Hematopoietic multipotent progenitor cell treated with erythropoietin and hydrocortisone succinate and interleukin-3 and kit ligand, for 6 days (in vitro differentiated cells): ENCODE results near the gene BEST1.
"Not testable (repeated sequence)": the region's sequence is repeated elsewhere in the genome, so short reads cannot be mapped to it uniquely, and the experiment has no call there.

Experiments
- DNase-seq: peaks from one replicate; pipeline ENCODE4 v3.0.0-alpha.2; 2015

Gene BEST1

DNA sequence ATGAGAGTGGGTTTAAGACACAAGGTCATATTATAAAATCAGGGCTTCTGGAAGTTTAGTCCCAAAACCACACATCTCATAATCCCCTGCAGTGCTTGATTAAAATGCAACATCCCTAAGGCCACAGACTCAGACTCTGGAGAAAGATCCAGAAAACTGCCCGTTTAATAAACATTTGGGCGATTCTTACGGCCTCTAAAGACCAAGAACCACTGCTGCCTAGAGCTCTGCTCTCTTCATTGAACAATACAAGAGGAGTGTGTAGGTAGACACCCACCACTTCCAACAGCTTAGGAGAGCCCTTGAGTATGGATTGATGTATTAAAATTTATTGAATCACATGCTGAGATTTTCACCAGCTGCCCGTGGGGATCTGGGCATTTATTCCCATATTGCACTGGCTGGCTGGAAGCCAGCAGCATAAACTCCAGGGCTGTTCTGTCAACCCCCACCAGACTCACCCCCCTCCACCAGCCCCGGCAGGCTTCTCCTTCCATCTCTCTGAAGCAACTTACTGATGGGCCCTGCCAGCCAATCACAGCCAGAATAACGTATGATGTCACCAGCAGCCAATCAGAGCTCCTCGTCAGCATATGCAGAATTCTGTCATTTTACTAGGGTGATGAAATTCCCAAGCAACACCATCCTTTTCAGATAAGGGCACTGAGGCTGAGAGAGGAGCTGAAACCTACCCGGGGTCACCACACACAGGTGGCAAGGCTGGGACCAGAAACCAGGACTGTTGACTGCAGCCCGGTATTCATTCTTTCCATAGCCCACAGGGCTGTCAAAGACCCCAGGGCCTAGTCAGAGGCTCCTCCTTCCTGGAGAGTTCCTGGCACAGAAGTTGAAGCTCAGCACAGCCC, 749 bp upstream of the BEST1 start:
- DNase-seq = peak; percentile 59

DNA sequence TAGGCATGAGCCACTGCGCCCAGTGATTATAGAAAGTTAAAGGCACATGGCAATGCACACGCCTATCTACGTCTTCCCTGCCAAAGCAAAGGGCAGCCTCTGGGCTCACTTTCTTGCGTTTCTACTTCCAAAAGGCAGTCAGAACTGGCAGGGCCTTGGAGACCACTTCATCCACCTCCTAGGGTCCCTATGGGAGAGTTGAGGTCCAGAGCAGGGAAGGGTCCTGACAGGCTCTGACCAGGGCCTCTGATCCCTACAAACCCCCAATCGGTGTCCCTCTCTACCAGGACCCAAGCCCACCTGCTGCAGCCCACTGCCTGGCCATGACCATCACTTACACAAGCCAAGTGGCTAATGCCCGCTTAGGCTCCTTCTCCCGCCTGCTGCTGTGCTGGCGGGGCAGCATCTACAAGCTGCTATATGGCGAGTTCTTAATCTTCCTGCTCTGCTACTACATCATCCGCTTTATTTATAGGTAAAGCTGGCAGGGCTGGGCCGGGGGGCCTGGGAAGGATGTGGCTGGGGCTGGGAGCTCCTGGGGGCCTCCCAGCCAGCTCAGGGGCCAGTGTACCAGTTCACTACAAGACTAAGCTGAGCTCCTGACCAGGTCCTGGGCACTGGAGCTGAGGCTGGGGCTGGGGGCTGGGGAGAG, 1.5 kb downstream of the BEST1 start:
- DNase-seq = no peak

DNA sequence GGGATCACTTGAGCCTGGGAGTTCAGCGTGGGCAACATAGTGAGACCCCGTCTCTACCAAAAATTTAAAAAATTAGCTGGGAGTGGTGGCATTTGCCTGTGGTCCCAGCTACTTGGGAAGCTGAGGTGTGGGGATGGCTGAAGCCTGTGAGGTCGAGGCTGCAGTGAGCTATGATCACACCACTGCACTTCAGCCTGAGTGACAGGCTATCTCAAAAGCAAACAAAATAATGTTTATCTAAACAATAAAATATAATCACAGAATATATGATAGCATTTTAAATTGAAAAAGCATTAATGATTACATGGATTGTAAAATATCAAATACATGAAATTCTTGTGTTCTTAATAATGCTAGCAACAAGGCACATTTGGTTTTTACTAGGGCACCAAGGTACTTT, 2.7 kb downstream of the BEST1 start:
- DNase-seq = no peak

DNA sequence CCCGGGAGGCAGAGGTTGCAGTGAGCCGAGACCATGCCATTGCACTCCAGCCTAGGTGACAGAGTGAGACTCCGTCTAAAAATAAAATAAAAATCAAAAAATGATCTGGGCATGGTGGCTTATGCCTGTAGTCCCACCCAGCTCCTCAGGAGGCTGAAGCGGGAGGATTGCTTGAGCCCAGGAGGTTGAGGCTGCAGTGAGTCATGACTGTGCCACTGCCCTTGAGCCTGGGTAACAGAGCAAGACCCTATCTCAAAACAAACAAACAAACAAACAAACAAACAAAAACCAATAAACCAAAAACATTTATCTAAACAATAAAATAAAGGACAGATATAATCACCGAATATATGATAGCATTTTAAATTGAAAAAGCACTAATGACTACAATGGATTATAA, 3.5 kb downstream of the BEST1 start:
- DNase-seq = not testable (repeated sequence)

DNA sequence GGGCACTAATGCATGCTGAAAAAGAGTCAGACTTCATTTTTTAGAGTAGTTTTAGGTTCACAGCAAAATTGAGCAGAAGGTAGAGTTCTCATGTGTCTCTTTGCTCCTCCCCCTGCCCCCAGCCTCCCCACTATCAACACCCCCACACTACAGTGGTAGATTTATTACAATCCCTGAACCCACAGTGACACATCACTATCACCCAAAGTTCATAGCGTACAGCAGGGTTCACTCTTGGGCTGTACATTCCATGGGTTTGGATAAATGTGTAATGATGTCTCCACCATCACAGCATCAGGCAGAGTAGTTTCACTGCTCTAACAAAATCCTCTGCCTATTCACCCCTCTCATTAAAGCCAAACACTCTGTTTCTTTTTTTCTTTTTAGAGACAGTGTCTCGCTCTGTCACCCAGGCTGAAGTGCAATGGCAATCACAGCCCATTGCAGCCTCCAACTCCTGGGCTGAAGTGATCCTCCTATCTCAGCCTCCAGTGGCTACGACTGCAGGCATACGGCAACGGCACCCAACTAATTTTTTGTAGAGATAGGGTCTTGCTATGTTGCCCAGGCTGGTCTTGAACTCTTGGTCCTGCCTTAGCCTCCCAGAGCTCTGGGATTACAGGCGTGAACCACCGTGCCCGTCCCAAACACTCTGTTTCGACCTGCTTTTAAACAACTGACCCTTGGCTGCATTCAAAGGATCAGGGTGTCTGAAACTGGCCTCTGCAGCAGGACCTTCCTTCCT, 4.1 kb downstream of the BEST1 start:
- peak; percentile 56 for DNase-seq

DNA sequence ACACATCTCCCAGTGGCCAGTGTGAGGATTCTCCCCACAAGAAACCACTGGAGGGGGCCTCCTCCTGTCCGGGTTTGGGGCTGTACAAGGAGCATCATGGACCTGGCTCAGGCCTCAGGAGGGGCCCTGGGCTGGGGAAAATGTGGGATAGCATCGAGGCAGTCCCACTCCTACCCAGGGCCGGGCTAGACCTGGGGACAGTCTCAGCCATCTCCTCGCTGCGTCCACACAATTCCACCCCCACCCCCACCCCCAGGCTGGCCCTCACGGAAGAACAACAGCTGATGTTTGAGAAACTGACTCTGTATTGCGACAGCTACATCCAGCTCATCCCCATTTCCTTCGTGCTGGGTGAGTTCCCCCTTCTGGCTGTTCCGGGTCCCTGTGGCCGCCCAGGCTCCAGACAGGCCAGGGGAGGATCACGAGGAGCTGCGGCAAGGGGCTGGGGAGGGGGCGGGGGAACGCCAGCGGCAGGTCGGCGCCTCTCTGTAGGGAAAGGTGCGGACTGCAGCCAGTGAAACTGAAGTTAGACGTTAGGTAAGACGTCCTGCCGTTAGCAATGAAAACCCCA, 4.8 kb downstream of the BEST1 start:
- peak; percentile 63 for DNase-seq

DNA sequence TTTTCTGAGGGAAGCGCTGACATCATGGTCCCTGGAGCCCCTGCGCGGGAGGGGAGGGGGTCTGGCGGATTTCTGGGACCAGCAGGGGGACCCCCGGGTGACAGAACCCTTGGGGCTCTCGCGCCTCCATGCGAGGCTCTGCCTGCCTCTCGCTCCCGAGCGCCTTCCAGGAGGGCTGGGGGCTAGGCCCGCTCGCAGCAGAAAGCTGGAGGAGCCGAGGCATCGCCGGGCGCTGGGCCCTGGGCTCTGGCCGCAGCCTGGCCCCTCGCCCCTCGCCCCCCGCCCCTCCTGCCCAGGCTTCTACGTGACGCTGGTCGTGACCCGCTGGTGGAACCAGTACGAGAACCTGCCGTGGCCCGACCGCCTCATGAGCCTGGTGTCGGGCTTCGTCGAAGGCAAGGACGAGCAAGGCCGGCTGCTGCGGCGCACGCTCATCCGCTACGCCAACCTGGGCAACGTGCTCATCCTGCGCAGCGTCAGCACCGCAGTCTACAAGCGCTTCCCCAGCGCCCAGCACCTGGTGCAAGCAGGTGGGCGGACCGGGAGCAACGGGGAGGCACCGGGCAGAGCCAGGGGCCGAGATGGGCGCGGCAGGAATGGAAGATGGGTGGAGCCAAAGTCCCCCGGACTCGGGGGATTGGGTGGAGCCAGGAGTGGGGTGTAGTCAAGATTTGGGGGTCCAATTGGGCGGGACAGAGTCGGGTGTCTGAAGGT, 5.4 kb downstream of the BEST1 start:
- peak; percentile 50 for DNase-seq

DNA sequence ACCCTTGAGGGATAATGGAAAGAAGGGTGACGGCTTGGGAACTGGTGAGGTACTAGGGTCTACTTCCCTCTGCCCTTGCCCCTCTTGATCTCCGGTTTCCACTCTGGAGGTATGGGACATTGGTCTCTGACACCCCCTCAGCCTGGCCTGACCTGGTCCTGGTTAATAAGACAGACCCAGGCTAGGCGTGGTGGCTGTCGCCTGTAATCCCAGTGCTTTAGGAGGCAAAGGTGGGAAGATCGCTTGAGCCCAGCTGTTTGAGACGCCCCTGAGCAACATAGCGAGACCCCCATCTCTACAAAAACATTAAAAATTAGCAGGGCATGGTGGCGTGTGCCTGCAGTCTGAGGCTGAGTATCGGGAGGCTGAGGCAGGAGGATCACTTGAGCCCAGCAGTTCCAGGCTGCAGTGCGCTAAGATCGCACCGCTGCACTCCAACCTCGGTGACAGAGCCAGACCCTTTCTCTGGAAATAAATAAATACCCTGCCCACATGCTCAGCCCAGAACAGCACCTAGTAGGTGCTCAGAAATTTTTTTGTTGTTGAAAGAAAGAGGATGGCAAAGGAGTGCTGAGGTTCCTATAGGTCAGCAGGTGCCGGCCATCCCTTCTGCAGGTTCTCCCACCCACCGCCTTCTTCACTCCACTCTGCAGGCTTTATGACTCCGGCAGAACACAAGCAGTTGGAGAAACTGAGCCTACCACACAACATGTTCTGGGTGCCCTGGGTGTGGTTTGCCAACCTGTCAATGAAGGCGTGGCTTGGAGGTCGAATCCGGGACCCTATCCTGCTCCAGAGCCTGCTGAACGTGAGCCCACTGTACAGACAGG, 6.3 kb downstream of the BEST1 start:
- DNase-seq = no peak

DNA sequence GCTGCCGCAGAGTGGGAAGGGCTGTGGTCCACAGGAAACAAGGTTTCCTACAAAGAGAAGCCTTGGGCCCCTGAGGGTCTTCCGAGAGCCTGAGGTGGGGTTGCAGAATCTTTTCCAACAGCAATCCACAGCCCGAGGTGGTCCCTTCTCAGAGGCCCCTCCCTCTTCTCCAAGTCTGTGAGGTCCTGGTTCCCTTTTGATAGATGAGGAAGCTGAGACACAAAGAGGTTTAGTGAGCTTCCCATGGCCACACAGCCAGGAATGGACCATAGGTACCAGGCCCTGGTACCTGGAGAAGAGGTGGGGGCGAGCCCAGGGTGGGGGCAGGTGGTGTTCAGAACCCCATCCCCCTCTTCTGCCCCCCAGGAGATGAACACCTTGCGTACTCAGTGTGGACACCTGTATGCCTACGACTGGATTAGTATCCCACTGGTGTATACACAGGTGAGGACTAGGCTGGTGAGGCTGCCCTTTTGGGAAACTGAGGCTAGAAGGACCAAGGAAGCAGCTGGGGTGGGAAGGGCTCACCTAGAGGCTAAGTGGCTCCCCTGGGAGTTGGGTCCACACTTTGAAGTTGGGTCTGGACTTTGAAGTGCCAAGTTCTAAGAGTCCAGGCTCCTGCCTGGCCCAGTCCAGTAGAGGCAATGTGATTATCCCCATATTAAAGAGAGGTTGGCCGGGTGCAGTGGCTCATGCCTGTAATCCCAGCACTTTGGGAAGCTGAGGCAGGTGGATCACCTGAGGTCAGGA, 7.0 kb downstream of the BEST1 start:
- DNase-seq = no peak

DNA sequence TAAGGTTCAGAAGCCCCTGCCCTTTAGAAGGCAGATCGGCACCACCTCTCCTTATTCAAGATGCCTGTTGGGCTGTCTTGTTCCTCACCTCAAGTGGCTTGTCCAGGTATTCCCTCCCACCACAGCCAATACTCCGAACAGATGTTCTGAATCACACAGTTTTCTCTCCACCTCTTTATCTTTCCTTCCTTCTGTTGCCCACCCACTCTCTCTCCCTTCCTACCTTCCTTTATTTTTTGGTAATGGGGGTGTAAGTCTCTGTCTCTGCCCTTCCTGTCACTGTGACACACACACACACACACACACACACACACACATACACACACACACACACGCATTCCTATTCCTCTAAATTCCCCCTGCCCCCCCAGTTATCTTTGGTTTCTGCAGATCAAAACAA, 8.4 kb downstream of the BEST1 start:
- DNase-seq = no peak

DNA sequence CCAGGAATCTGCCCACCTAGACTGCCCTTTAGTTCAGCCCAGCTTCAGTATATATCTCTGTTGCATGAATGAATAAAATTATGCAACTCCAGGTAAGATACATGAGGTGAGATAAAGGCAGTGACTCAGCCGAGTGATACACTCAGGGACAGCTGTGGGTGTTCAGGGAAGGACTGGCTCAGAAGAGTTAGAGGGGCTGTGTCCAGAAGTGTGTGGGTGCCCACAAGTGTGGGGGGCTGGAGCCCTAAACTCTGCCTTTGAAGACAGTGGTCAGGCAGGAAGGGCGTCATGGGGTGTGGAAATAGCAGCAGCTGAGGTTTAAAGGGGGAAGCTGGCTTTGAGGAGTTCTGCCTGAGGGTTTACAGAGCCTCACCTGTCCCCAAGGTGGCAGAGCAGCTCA, 9.0 kb downstream of the BEST1 start:
- DNase-seq = no peak

DNA sequence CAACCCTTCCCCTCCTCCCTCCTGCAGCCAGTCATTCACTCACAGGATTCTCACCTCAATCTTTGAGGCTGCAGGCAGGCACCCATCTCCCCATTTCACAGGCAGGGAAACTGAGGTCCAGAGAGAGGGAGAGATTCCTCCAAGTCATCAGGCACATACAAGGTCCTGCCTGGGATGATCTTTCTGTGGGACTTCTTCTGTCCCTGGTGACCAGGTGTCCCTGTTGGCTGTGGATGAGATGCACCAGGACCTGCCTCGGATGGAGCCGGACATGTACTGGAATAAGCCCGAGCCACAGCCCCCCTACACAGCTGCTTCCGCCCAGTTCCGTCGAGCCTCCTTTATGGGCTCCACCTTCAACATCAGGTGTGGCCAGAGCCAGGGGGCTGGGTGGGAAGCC, 9.5 kb downstream of the BEST1 start:
- no peak for DNase-seq

DNA sequence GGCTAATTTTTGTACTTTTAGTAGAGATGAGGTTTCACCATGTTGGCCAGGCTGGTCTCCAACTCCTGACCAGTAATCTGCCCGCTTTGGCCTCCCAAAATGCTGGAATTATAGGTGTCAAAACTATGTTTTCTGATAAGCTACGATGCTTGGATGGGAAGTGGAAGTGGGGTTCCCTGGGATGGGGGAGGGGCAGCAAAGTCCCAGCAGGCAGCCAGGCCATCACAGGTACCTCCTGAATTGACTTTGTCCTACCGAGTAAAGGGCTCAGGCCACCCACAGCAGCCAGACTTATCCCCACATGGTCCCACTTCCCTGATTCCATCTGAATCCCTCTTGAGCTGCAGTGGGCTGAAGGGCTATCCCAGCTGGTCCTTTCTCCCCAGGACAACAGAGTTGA, 10.4 kb downstream of the BEST1 start:
- no peak for DNase-seq

DNA sequence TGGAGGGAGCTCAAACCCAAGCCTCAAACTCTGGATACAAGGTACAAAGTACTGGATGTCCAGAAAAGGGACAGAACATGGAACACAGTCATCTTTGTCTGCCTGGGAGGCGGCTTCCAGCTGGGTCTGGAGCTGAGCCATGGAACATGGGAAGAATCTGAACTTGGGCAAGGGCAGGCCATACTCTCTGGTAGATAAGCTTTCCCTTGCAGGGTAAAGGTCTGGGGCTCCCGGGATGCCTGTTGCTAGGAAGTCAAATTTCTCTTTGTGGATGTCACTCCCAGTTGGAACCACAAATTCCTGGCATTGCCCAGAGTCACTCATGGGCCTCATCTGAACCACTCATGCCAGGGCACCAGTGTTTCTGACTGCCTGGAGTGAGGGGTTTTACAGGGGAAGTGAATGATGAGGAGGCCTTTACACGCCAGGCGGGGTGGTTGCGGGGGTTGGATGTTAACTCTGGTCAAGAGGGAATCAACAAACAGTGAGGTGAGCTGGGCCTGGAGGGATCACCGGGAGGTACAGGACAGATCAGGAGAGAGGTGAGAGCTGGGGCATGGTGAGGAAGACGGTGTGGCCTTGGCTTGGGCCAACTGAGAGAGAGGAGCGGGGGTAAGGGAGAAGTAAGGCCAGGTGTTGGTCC, 11.5 kb downstream of the BEST1 start:
- DNase-seq = peak; percentile 3

DNA sequence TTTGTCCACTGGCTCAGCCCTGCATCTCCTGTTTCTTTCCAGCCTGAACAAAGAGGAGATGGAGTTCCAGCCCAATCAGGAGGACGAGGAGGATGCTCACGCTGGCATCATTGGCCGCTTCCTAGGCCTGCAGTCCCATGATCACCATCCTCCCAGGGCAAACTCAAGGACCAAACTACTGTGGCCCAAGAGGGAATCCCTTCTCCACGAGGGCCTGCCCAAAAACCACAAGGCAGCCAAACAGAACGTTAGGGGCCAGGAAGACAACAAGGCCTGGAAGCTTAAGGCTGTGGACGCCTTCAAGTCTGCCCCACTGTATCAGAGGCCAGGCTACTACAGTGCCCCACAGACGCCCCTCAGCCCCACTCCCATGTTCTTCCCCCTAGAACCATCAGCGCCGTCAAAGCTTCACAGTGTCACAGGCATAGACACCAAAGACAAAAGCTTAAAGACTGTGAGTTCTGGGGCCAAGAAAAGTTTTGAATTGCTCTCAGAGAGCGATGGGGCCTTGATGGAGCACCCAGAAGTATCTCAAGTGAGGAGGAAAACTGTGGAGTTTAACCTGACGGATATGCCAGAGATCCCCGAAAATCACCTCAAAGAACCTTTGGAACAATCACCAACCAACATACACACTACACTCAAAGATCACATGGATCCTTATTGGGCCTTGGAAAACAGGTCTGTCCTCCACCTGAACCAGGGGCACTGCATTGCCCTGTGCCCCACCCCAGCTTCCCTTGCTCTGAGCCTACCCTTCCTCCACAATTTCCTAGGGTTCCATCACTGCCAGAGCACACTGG, 12.3 kb downstream of the BEST1 start:
- peak; percentile 45 for DNase-seq

DNA sequence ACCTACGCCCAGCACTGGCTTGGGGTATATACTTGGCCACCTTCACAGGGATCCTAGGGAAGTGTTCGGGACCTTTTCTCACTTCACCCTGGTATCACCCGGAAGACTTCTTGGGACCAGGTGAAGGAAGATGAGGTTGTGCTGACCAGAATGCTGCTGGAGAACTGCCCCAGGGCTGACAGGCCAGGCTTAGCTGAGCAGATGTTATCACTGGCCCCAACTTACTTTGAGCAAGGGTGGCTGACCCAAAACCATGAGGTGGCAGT, 12.8 kb downstream of the BEST1 start:
- DNase-seq = no peak

DNA sequence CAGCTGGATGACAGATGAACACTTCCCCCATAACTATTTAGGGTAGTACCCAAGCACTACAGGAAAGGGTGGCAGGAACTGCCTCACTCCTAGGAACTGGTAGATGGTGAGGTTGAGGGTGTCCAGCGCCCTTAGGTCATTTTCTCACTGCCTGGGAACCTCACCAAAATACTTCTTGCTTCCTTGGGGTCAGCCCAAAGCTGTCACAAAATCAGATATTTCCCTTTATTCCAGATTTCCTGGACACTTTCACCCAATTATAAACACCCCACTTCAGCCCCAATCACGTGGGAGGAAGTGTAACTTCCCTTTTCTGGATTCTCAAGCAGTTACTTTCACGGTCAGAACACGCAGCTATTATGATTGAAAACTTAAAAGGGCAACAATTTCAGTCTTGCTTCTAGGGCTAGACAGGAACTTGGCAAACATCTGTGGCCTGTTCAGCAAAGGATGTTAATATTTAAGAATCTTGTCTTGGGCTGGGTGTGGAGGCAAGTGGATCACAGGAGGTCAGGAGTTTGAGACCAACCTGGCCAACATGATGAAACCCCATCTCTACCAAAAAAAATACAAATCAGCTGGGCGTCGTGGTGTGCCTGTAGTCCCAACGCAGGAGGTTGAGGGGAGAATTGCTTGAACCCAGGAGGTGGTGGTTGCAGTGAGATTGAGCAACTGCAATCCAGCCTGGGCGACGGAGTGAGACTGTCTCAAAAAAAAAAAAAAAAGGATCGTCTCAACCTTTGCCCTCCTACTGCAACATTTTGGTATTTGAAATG, 13.3 kb downstream of the BEST1 start:
- DNase-seq = peak; percentile 85

DNA sequence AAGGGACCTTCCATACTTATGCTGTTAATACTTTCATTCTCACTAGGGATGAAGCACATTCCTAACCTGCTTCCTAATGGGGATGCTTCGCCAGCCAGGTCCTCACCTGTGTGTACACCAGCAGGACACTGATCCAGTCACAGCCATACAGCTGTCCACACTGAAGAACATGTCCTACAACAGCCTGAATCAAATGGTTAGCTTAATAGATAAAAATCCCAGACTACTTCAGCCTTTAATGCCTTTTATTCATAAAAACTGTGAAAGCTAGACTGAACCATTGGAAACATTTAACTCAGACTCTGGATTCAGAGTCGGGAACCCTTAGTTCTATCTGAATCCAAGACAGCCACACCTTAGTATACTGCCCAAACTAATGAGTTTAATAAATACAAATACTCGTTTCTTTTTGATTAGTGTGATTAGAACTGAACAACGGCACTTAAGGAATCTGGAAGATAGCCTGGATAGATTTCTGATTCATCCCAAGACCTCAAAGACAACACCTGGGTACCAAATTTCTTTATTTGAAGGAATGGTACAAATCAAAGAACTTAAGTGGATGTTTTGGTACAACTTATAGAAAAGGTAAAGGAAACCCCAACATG, 14.0 kb downstream of the BEST1 start:
- DNase-seq = no peak
